ENCODE data around the gene HOXA3. TPM values are rescaled to one million over a fixed set of nuclear protein-coding genes. Genes with fewer than 3 reads are reported as not detected.

The HOXA3 gene
- total RNA-seq, 1 experiment from 2014 or later = 4.7 TPM

DNA sequence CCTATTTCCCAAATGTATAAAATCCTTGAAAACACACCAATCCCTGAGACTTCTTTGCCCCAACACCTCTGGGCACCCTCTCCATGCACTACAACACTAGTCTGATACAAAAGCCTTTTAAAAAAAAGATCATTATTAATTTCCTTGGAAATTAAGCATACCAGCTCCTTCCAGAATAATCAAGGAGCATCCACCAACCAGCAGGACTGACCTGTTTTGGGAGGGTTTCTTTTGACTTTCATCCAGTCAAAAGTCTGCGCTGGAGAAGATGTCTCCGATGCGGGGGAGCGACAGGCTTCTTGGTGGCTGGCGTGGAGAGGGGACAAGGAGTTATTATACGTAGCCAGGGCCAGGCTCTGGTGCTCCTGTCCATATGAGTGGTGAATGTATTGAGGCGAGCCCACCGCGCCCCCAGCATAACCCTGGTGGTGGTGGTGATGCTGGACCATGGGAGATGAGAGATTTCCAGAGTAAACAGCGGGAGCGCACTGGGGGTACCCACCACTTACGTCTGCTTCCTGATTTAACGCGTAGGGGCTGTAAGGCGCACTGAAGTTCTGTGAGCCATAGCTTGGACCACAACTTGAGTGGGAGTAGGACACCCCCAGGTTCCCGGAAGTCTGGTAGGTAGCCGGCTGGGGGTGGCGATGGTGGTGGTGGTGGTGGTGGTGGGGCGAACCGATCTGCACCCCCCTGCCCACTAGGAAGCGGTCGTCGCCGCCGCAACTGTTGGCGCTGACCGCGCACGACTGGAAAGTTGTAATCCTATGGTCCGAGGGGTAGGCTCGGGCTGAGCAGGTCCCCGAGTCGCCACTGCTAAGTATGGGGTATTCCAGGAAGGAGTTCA, 57.1 kb downstream of the HOXA3 start:
- DNase-seq (ENCODE audit: low read depth) = no peak

DNA sequence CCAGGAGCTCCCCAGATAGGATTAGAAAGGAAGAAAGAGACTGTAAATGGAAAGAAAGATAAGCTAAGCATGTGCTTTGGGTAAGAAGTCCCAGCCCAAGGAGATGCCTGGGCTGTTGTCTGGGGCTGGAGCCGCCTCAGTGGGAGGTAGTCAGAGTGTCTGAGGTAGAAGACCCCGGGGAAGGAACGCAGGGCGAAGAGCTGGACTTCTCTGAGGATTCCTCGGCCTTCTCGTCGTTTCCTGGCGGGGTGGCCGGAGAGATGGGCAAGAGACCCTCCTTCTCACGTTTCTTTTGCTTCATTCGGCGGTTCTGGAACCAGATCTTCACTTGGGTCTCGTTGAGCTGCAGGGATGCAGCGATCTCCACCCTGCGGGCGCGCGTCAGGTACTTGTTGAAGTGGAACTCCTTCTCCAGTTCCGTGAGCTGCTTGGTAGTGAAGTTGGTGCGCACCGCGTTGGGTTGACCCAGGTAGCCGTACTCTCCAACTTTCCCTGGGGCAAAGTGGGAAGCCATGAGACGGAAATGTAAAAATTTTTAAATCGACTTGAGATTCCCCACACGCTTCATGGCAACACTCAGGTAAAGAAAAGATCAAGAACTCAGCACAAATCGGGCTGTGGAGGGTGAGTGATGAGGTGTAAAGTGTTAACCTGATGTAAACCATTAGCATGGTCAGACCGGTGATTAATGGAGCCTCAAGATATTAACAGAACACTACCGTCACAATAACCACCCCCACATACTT, 57.9 kb downstream of the HOXA3 start:
- no peak for DNase-seq (ENCODE audit: low read depth)

GRCh38 chr7:27093184-27093895, 59.0 kb downstream of the HOXA3 start:
- DNase-seq (ENCODE audit: low read depth) = no peak

- no peak for DNase-seq (ENCODE audit: low read depth)
These were observed 59.6 kb downstream of the HOXA3 start for GRCh38 chr7:27092819-27093110.

- DNase-seq (ENCODE audit: low read depth) = no peak
These were observed 60.2 kb downstream of the HOXA3 start for GRCh38 chr7:27091941-27092818.

DNA sequence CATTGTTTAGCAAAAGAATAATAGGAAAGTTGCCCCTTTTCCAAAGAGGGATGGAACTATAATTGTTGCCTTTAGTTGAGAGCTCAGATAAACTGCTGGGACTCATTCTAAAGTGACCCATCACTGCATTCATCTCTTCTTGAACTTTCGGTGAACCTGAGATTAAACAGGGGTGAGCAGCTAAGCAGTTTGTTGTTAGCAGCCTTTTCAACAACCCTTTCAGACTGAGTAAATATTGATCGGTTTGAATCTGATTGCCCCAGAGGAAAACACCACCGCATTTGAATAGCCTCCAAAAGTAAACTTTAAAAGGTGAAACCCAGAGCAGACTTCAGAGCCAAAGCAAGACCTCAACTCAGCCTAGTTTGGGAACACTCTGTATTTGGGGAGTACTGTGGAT, 61.3 kb downstream of the HOXA3 start:
- DNase-seq (ENCODE audit: low read depth) = no peak

DNA sequence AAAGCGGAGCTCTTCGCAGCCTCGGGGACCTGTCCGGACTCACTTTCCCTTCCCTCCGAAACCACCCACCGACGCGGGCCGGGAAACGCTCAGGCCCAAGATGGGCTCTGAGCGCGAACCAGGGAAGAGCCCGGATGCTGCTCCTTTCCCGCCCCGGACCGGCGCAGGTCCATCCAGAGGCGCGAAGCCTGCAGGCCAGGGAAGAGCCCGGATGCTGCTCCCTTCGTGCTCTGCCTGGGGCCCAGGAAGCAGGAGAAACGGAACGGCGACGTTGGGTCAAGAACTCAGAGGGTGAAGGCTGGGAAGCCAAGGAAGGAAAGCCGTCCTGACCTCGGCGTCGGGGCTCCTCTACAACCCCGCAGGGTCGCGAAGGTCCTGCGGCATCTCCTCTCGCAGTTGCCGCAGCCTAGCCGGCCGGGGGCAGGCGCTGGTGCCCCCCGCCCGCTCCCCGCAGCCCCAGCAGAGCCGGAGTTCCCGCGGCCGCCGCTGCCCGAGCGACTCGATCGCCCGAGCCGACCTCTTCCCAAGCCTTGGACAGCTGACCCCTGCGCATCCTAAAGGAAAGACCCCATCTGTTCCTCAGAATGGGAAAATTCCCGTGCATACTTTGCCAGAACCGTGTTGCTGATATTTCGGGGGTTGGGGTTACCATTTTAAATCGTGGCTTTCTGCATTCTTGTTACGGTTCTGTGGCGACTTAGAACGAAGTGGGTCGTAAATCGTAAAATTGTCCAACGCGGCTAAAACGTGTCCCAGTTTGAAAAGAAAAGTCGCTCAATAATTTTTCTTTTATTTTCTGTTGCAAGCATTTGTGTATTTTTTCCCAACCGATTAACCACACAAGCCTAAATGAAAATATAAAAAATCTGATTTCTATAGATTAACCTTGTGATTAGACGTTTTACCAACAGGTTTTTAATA, 64.1 kb downstream of the HOXA3 start:
- no peak for DNase-seq (ENCODE audit: low read depth)

DNA sequence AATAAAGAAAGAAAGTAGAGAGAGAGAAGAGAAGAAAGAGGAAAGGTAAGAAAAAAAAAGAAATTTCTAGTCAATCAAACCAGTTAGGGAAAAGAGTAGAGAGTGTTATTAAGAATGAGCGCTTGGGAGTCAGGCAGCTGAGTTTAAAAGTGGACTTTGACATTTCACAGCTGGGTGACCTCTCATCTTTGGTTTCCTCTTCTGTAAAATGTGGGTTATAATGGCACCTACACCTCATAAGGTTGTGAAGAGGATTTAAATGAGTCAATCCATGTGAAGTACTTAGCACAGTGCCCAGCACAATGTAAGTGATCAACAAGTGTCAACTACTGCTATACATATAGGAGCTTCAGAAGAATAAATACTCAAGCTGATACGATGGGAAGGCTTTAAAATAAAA, 68.7 kb downstream of the HOXA3 start:
- no peak for DNase-seq (ENCODE audit: low read depth)

DNA sequence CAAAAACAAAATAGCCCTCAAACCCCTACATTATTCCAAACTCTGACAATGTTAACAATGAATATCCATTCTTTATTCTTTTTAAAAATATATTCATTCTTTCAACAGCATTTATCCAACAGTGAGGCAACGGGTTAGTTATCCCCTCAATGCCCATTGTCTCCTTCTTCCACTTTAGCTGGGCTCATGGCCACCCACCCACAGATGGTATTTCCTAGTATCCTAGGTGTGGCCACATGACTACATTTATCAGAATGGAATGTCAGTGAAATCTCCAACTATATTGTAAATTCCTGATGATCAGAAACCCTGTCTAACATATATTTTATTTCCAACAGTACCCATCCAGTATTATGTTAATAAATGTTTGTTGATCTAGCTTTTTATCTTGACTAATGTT, 70.2 kb downstream of the HOXA3 start:
- peak; percentile 21 for DNase-seq (ENCODE audit: low read depth)

DNA sequence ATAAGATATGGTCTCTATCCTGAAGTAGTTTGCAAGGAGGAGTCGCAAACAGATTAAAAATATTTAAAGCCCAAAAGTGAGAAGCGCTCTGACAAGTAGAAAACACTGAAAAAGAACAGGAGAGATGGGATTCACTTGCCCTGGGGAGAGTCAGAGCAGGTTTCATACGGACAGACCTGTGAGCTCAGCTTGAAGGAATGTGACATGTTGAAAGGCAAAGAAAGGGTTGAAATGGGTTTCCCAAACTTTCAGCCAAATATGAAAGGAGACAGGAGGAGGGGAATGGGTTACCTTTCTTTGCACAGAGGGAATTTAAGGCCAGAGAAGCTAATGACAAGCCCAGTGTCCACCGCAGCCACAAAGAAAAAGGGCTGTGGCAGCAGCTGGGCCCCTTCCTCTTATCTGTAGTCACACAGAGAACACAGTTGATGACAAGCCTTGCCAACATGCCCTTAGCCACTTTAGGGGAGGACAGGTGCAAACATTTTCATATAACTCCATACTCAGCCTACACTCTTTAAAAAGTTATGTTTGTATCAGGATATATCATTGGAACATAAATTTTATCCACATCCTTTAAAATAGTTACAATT, 71.4 kb downstream of the HOXA3 start:
- peak; percentile 30 for DNase-seq (ENCODE audit: low read depth)

DNA sequence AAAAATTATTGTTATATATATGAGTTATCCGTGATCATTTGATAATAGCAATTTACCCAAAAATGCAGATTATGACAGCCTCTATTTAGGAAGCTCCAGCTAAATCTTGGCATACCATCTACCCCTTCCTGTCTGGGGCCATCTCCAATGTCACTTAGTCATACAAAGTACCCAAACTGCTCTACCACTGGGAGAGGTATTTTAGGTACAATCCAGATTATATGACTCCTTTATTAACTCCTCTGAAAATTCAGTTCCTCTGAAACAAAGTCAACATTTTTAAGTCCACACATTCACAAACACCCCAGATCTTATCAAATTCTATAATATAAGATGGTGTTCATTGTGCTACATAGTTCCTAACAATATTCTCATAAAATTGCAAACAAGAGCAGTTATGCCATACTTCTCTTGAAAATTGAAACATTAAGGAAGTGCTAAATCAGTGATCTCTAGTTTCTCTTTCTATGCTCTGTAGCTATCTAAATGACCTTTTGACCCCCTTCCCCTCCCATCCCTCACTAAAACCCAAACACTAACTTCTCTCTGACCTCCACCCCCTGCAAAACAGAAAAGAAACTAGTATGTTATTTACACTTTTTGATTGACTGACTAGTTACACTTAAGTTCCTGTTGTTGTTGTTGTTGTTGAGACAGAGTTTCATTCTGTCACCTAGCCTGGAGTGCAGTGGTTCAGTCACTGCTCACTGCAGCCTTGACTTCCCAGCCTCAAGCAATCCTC, 73.0 kb downstream of the HOXA3 start:
- peak; percentile 19 for DNase-seq (ENCODE audit: low read depth)

GRCh38 chr7:27078616-27079233, 73.7 kb downstream of the HOXA3 start:
- no peak for DNase-seq (ENCODE audit: low read depth)

GRCh38 chr7:27073076-27073475, 79.3 kb downstream of the HOXA3 start:
- peak; percentile 19 for DNase-seq (ENCODE audit: low read depth)

- DNase-seq (ENCODE audit: low read depth) = peak; percentile 59
These were observed 80.6 kb downstream of the HOXA3 start for GRCh38 chr7:27071622-27072390.

GRCh38 chr7:27068259-27068658, 84.1 kb downstream of the HOXA3 start:
- no peak for DNase-seq (ENCODE audit: low read depth)

GRCh38 chr7:27066148-27066547, 86.2 kb downstream of the HOXA3 start:
- DNase-seq (ENCODE audit: low read depth) = peak; percentile 38

- no peak for DNase-seq (ENCODE audit: low read depth)
These were observed 86.7 kb downstream of the HOXA3 start for GRCh38 chr7:27065709-27066108.

DNA sequence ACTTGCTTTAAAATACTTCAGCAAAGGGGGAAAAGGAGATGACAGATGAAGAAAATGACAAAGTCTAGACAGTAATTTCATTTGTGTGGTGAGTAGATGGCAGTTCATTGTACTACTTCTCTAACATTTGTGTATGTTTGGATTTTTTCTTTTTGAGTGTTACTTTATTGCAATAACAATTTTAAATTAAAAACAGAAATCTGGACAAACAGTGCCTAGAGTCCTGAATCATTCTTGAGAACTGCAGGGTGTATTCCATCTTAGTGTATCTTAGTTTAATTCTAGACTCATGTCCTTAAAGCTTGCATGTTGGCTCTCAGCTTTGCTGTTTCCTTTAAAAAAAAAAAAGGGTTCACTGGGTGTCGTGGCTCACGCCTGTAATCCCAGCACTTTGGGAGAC, 87.7 kb downstream of the HOXA3 start:
- no peak for DNase-seq (ENCODE audit: low read depth)

All from LHCN-M2 (cell line).